ENCODE measurements around the gene PLK5. TPM values are rescaled to one million over a fixed set of nuclear protein-coding genes. Genes with fewer than 3 reads are reported as not detected.

Gene PLK5
- total RNA-seq, 1 experiment from 2014 or later: 1.4 TPM

DNA sequence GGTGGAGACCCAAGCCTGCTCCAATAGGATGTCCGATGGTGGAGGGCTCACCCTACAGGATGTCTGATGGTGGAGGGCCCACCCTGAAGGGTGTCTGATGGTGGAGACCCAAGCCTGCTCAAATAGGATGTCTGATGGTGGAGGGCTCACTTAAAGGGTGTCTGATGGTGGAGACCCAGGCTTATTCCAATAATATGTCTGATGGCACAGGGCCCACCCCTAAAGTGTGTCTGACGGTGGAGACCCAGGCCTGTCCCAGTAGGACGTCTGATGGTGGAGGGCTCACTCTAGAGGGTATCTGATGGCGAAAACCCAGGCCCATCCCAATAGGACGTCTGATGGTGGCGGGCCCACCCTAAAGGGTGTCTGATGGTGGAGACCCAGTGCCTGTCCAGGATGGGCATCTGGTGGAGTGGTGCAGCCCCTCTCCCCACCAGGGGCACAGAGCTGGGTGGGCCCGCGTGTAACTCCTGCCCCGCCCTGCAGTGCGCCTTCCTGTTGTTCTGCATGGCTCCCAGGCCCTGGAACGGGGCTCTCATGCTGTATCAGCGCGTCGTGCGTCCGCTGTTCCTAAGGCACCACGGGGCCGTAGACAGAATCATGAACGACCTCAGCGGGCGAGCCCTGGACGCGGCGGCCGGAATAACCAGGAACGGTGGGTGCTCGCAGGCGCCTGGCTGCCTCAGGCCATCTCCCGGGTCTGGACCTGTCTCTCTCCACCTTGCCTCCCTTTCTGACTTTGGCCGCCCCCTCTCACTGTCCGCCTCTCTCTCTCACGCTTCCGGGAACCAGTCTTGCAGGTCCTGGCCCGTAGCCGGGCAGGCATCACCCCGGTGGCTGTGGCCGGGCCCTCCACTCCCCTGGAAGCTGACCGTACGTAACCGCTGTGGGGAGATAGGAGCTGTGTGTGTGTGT, 27.8 kb upstream of the PLK5 start:
- Mint-ChIP-seq H3K36me3 (peaks cover 5% of the 10 kb centered on the region; the same call in 1 of the 2 replicates), H3K27me3 (ENCODE audit: low read depth) (peaks cover 26% of the 10 kb centered on the region), H3K4me3 (no peak overlapping the region), H3K4me1 (peaks cover 6% of the 10 kb centered on the region), H3K9me3 (no peaks in the 10 kb centered on the region), H3K27ac (no peak overlapping the region)
- ChIA-PET CTCF (no interaction called here), POLR2A (no interaction called here)
- DNase-seq (ENCODE audit: low spot score) (no peak), ATAC-seq (no peak)
- TF ChIP-seq NR1H2 (CRISPR knock-in tag; IDR thresholded peaks at IDR 0.05) (no peak), IRF2 (CRISPR knock-in tag; IDR thresholded peaks at IDR 0.05; ENCODE audit: borderline replicate concordance, low read depth) (no peak), TP53 (CRISPR knock-in tag; IDR thresholded peaks at IDR 0.05) (no peak), HMGA2 (CRISPR knock-in tag; IDR thresholded peaks at IDR 0.05) (no peak), ATF3 (CRISPR knock-in tag; conservative IDR thresholded peaks at IDR 0.05) (no peak), PRRX2 (CRISPR knock-in tag; IDR thresholded peaks at IDR 0.05) (no peak), ZNF138 (CRISPR knock-in tag; conservative IDR thresholded peaks at IDR 0.05) (no peak), ZNF512 (CRISPR knock-in tag; IDR thresholded peaks at IDR 0.05; ENCODE audit: borderline replicate concordance) (no peak), ATF6 (CRISPR knock-in tag; IDR thresholded peaks at IDR 0.05) (no peak), GRHL2 (CRISPR knock-in tag; IDR thresholded peaks at IDR 0.05; ENCODE audit: insufficient replicate concordance, severe bottlenecking) (no peak), CREM (CRISPR knock-in tag; IDR thresholded peaks at IDR 0.05) (no peak), PREB (CRISPR knock-in tag; IDR thresholded peaks at IDR 0.05; ENCODE audit: borderline replicate concordance) (no peak), EMX1 (CRISPR knock-in tag; IDR thresholded peaks at IDR 0.05) (no peak)
- TF ChIP-seq, protein P1, sequence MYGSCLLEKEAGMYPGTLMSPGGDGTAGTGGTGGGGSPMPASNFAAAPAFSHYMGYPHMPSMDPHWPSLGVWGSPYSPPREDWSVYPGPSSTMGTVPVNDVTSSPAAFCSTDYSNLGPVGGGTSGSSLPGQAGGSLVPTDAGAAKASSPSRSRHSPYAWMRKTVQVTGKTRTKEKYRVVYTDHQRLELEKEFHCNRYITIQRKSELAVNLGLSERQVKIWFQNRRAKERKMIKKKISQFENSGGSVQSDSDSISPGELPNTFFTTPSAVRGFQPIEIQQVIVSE (CRISPR knock-in tag; IDR thresholded peaks at IDR 0.05; ENCODE audit: borderline replicate concordance): no peak
- TF ChIP-seq, protein P2, sequence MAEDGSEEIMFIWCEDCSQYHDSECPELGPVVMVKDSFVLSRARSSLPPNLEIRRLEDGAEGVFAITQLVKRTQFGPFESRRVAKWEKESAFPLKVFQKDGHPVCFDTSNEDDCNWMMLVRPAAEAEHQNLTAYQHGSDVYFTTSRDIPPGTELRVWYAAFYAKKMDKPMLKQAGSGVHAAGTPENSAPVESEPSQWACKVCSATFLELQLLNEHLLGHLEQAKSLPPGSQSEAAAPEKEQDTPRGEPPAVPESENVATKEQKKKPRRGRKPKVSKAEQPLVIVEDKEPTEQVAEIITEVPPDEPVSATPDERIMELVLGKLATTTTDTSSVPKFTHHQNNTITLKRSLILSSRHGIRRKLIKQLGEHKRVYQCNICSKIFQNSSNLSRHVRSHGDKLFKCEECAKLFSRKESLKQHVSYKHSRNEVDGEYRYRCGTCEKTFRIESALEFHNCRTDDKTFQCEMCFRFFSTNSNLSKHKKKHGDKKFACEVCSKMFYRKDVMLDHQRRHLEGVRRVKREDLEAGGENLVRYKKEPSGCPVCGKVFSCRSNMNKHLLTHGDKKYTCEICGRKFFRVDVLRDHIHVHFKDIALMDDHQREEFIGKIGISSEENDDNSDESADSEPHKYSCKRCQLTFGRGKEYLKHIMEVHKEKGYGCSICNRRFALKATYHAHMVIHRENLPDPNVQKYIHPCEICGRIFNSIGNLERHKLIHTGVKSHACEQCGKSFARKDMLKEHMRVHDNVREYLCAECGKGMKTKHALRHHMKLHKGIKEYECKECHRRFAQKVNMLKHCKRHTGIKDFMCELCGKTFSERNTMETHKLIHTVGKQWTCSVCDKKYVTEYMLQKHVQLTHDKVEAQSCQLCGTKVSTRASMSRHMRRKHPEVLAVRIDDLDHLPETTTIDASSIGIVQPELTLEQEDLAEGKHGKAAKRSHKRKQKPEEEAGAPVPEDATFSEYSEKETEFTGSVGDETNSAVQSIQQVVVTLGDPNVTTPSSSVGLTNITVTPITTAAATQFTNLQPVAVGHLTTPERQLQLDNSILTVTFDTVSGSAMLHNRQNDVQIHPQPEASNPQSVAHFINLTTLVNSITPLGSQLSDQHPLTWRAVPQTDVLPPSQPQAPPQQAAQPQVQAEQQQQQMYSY (CRISPR knock-in tag; IDR thresholded peaks at IDR 0.05): no peak
- TF ChIP-seq, protein P3, sequence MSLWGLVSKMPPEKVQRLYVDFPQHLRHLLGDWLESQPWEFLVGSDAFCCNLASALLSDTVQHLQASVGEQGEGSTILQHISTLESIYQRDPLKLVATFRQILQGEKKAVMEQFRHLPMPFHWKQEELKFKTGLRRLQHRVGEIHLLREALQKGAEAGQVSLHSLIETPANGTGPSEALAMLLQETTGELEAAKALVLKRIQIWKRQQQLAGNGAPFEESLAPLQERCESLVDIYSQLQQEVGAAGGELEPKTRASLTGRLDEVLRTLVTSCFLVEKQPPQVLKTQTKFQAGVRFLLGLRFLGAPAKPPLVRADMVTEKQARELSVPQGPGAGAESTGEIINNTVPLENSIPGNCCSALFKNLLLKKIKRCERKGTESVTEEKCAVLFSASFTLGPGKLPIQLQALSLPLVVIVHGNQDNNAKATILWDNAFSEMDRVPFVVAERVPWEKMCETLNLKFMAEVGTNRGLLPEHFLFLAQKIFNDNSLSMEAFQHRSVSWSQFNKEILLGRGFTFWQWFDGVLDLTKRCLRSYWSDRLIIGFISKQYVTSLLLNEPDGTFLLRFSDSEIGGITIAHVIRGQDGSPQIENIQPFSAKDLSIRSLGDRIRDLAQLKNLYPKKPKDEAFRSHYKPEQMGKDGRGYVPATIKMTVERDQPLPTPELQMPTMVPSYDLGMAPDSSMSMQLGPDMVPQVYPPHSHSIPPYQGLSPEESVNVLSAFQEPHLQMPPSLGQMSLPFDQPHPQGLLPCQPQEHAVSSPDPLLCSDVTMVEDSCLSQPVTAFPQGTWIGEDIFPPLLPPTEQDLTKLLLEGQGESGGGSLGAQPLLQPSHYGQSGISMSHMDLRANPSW (CRISPR knock-in tag; conservative IDR thresholded peaks at IDR 0.05; ENCODE audit: low read depth): no peak
- TF ChIP-seq, protein P4, sequence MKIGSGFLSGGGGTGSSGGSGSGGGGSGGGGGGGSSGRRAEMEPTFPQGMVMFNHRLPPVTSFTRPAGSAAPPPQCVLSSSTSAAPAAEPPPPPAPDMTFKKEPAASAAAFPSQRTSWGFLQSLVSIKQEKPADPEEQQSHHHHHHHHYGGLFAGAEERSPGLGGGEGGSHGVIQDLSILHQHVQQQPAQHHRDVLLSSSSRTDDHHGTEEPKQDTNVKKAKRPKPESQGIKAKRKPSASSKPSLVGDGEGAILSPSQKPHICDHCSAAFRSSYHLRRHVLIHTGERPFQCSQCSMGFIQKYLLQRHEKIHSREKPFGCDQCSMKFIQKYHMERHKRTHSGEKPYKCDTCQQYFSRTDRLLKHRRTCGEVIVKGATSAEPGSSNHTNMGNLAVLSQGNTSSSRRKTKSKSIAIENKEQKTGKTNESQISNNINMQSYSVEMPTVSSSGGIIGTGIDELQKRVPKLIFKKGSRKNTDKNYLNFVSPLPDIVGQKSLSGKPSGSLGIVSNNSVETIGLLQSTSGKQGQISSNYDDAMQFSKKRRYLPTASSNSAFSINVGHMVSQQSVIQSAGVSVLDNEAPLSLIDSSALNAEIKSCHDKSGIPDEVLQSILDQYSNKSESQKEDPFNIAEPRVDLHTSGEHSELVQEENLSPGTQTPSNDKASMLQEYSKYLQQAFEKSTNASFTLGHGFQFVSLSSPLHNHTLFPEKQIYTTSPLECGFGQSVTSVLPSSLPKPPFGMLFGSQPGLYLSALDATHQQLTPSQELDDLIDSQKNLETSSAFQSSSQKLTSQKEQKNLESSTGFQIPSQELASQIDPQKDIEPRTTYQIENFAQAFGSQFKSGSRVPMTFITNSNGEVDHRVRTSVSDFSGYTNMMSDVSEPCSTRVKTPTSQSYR (CRISPR knock-in tag; IDR thresholded peaks at IDR 0.05): no peak
- TF ChIP-seq, protein P5, sequence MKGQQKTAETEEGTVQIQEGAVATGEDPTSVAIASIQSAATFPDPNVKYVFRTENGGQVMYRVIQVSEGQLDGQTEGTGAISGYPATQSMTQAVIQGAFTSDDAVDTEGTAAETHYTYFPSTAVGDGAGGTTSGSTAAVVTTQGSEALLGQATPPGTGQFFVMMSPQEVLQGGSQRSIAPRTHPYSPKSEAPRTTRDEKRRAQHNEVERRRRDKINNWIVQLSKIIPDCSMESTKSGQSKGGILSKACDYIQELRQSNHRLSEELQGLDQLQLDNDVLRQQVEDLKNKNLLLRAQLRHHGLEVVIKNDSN (CRISPR knock-in tag; IDR thresholded peaks at IDR 0.05): no peak
